Coronary artery (tissue), 2 donors: ENCODE measurements around the gene PARP12.

Experiments used
- DNase-seq: peaks from one replicate; pipeline ENCODE4 v3.0.0-alpha.2; 2017; ENCODE audit warnings: low spot score
- H3K27ac ChIP-seq, 2 donors: fragments of 200-600 bp; sonication (generic); one replicate each; pipeline ENCODE4 v1.5.1; 2016 to 2019
- H3K4me3 ChIP-seq: fragments of 200-600 bp; sonication (generic); 2 replicates; pipeline ENCODE4 v1.5.1; 2016; ENCODE audit warnings: mild to moderate bottlenecking, moderate library complexity
- CTCF ChIP-seq: fragments of 200-600 bp; sonication (generic); IDR thresholded peaks from one replicate; pipeline ENCODE4 v1.5.1; 2019; ENCODE audit warnings: antibody characterized with exemption

PARP12 gene

GRCh38 chr7:139993169-139993568, 69.6 kb downstream of the PARP12 start:
- no peak for TF ChIP-seq CTCF
- H3K27ac ChIP-seq, result no peak overlapping the region
- H3K4me3 ChIP-seq, result no peak overlapping the region
- no peak for DNase-seq

GRCh38 chr7:139992353-139993044, 70.3 kb downstream of the PARP12 start:
- Histone ChIP-seq H3K27ac (no peak overlapping the region), H3K4me3 (no peak overlapping the region)
- TF ChIP-seq CTCF, result no peak
- no peak for DNase-seq

- TF ChIP-seq CTCF, result no peak
- Histone ChIP-seq H3K27ac (no peak overlapping the region), H3K4me3 (no peak overlapping the region)
- no peak for DNase-seq
These were observed 70.8 kb downstream of the PARP12 start for GRCh38 chr7:139991911-139992310.

GRCh38 chr7:139991269-139991666, 71.5 kb downstream of the PARP12 start:
- H3K4me3 ChIP-seq, result no peak overlapping the region
- H3K27ac ChIP-seq, result no peak overlapping the region
- no peak for DNase-seq
- no peak for TF ChIP-seq CTCF

GRCh38 chr7:139990571-139991268, 72.0 kb downstream of the PARP12 start:
- DNase-seq, result no peak
- Histone ChIP-seq H3K27ac (no peak overlapping the region), H3K4me3 (no peak overlapping the region)
- TF ChIP-seq CTCF, result no peak

- no peak for TF ChIP-seq CTCF
- no peak overlapping the region for H3K27ac ChIP-seq
- no peak for DNase-seq
- H3K4me3 ChIP-seq, result no peak overlapping the region
These were observed 72.6 kb downstream of the PARP12 start for GRCh38 chr7:139990142-139990535.
